GM15510 (cell line): ENCODE data around the gene VSIG2.

Source experiments
- POLR2A ChIP-seq: IDR thresholded peaks from 3 replicates; pipeline ENCODE4 v1.6.1; 2011; ENCODE audit warnings: borderline replicate concordance; ENCODE audit not compliant: insufficient read length; ENCODE audit errors: extremely low read depth

Gene VSIG2

GRCh38 chr11:124758355-124759265, 6.6 kb upstream of the VSIG2 start:
- TF ChIP-seq POLR2A, result no peak

DNA sequence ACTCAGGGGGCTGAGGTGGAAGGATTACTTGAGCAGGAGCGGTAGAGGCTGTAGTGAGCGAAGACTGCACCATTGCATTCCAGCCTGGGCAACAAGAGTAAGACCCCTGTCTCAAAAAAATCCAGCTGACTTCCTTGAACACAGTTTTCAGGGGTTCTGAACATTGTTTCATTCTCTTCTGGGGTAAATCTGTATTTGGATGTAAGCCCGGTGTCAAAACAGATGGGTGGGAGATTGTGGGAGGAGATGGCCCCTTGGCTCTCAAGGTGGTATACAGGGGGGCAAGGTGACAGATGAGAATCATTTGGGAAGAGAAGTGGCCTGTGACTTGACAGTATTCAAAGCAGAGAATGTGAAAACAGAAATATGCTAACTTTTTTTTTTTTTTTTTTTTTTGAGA, 5.3 kb upstream of the VSIG2 start:
- no peak for TF ChIP-seq POLR2A

DNA sequence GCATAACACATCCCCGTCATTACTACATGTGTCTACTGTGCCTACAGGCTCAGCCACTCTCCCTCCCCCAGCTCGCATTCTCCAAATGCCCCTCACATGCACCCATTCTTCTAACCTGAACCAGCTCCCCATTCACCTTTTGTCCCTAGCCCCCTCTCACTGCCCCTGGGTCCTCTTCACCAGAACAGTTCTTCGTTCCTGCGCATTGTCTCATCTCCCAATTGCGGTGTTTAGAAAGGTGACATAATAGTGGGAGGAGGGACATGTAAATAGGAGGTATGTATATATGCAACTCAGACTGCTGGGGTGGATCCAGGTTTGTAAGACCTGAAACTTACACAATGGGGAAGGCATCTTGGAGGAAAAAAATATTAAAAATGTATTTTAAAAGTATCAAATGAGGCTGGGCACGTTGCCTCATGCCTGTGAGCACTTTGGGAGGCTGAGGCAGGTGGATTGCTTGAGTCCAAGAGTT, 4.7 kb upstream of the VSIG2 start:
- no peak for TF ChIP-seq POLR2A

DNA sequence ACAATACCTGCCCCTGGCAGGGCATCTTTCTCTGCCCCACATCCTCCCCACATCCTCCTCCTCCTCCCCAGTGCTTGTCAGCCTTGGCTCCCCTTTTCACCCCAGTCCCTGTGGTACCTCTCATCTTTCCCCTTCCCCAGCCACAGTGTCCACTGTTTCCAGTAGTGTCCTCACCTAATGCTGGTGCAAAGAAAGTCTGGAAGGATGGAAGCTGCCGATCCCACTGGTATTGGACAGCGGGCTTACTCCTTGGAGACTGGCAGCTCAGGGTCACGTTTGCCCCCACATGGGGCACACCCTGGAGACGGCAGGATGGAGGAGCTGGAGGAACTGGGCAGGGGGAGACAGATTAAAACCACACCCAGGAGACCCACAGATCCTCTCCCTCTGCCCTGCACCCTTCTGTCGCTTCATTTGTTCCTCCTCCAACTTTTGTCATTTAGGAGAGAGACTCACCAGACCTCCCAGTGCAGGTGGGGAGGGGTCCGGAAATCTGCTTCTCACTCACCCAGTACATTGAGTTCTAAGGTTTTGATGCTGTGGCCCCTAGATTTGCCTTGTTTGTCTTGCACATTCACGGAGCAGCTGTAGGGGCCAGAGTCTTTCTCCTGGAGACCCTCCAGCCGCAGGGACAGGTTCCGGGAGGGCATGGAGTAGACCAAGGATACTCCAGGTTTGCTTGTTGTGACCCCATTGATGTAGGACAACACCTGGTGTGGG, 4.1 kb upstream of the VSIG2 start:
- no peak for TF ChIP-seq POLR2A

- no peak for TF ChIP-seq POLR2A
These were observed 2.7 kb upstream of the VSIG2 start for GRCh38 chr11:124754710-124755109.

- no peak for TF ChIP-seq POLR2A
These were observed 2.3 kb upstream of the VSIG2 start for GRCh38 chr11:124754309-124754708.

DNA sequence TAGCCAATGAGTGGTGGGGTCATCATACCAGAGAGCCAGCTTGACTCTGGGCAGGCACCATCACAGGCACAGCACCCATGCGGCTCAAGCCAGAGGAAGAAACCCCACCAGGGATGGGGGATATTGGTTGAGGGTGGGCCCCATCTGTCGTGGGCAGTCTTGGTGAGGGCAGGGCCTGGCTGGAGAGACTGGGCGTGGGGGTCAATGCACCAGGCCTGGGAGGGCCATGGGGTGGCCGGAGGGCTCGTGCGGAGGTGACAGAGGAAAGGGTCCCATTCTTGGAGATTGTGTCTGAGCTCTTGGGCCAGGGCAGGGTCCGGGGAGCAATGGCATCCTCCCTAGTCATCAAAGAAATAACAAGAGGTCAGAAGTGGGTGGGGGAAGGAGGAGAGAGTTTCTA, 1.6 kb upstream of the VSIG2 start:
- TF ChIP-seq POLR2A, result no peak

- TF ChIP-seq POLR2A, result no peak
These were observed 1.1 kb upstream of the VSIG2 start for GRCh38 chr11:124753205-124753604.

DNA sequence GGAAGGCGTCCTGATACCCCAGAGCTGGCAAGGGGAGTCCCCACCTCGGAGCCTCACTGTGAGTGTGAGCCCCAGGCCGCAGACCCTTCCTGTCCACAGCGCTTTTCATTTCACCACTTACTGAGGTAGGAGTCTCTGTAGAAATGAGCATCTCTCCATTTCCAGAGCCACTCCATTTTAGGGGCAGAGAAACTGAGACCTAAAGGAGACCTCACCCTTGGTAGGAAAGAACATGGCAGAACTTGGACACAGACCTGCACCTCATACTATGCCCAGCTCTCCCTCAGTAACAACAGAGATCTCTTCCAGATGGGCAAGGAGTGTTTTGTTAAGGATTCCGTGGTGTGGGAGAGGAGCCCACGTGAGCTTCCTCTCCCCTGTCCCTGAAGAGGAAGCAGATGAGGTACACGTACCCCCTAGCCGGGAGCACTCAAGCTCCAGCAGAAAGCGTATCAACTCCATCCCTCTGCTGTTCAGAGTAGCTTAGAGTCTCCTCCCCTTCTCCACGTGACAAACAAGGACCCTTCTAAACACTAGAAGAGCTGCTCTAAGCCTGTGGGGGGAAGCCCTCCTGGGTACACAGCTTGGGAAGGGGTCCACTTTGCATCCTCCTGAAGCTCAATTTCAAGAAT, 532 bp upstream of the VSIG2 start:
- no peak for TF ChIP-seq POLR2A

DNA sequence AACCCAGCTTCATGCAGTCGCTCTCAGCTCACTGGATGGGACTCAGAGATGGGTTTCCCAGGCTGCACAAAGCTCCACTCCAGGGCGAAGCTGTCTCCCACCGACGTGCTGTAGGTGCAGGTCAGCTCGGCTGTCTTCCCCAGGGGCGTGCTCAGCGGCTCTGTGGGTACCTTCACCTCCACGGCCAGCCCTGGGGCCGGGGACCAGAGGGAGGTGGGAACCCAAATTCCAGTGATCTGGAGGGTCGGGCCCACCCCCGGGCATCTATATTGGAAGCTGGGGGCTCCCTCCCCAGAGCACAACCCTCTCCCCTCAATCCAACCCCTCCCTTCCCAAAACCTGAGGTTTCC, 689 bp downstream of the VSIG2 start:
- no peak for TF ChIP-seq POLR2A

DNA sequence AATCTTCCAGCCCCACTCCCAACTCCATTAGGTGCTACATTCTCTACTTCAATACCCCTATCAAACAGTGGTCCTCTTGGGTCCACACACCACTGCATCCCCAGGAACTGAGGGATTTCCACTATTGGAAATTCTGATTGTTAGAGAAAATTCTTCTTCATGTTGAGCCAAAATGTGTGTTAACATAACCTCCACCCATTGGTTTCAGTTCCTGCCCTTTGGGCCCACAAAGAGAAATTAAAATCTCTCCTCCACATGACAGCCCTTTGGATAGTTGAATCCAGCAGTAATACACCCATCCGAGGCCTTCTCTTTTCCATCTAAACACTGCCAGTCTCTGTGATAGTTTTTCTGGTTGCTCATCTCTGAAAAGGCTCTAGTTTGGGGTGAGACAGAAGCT, 2.1 kb downstream of the VSIG2 start:
- no peak for TF ChIP-seq POLR2A

- no peak for TF ChIP-seq POLR2A
These were observed 3.3 kb downstream of the VSIG2 start for GRCh38 chr11:124748481-124749343.

DNA sequence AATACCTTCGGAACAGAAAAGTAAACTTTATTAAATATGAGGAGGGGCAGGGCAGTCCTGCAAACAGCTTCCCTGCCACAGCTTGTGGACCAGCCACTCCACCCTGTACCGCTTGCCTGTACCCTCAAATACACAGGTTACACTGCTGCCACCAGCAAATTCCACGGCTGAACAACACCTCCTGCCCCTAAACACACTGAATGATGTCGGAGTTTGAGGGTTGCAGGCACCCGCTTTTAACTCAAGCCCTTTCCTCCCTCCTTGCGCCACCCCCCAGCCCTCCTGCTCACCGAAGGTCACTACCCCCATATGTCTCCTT, 4.0 kb downstream of the VSIG2 start:
- TF ChIP-seq POLR2A, result no peak

GRCh38 chr11:124747406-124748099, 4.5 kb downstream of the VSIG2 start:
- TF ChIP-seq POLR2A, result no peak
